Right lobe of liver (tissue), 4 donors: ENCODE measurements around the gene CRTAC1.

Experiments
- POLR2A ChIP-seq: fragments of 450-650 bp; IDR thresholded peaks from one replicate; pipeline ENCODE4 v1.6.1; 2017; ENCODE audit warnings: antibody characterized with exemption, mild to moderate bottlenecking
- TF ChIP-seq, protein P1 (sequence below), 4 donors: fragments of 200-600 bp in 3 of 4; fragments of 450-650 bp in 1 of 4; IDR thresholded peaks; one replicate each; pipeline versions ENCODE4 v1.5.1 to v1.8.0; 2016 to 2022; ENCODE audit warnings: antibody characterized with exemption in 4 of 4, mild to moderate bottlenecking in 2 of 4
- donor health status: DM: no; HTN: no; CAD: no.
- donor health status: DM: no; HTN: no; CAD: no.
- donor health status: DM: no; HTN: yes; CAD: no.

- TF ChIP-seq, protein P1, sequence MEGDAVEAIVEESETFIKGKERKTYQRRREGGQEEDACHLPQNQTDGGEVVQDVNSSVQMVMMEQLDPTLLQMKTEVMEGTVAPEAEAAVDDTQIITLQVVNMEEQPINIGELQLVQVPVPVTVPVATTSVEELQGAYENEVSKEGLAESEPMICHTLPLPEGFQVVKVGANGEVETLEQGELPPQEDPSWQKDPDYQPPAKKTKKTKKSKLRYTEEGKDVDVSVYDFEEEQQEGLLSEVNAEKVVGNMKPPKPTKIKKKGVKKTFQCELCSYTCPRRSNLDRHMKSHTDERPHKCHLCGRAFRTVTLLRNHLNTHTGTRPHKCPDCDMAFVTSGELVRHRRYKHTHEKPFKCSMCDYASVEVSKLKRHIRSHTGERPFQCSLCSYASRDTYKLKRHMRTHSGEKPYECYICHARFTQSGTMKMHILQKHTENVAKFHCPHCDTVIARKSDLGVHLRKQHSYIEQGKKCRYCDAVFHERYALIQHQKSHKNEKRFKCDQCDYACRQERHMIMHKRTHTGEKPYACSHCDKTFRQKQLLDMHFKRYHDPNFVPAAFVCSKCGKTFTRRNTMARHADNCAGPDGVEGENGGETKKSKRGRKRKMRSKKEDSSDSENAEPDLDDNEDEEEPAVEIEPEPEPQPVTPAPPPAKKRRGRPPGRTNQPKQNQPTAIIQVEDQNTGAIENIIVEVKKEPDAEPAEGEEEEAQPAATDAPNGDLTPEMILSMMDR (IDR thresholded peaks at IDR 0.05) = no peak
- no peak for TF ChIP-seq POLR2A
Observed at GRCh38 chr10:97816609-97817008, 213.8 kb downstream of the CRTAC1 start.
